Activated CD4-positive, alpha-beta T cell treated with anti-CD3 and anti-CD28 coated beads, Interleukin-2, amount 10 ng/mL, durations not matched to agents 7 days and 5 days (primary cell): Measurements from ENCODE around the gene DCAF4L1. TPM values are rescaled to one million over a fixed set of nuclear protein-coding genes. Genes with fewer than 3 reads are reported as not detected.

Experiments
- CTCF ChIA-PET: fragments of 350-600 bp; sonication (Branson Sonifier 250); formaldehyde crosslinking; loops from one replicate; lab custom pipeline; 2021; ENCODE audit warnings: antibody characterized with exemption; lab: Charles Lee
- POLR2A ChIA-PET: fragments of 350-600 bp; sonication (Branson Sonifier 250); formaldehyde crosslinking; loops from one replicate; lab custom pipeline; 2021; ENCODE audit warnings: antibody characterized with exemption; lab: Charles Lee
- DNase-seq: peaks from one replicate; pipeline ENCODE4 v3.0.0-alpha.2; 2020
- H3K27ac Mint-ChIP-seq: one replicate; pipeline ENCODE4 v1.8.0; 2021; ENCODE audit warnings: mild to moderate bottlenecking, moderate library complexity, mixed read lengths
- H3K27me3 Mint-ChIP-seq: one replicate; pipeline ENCODE4 v1.8.0; 2021; ENCODE audit warnings: mixed read lengths
- H3K36me3 Mint-ChIP-seq: one replicate; pipeline ENCODE4 v1.8.0; 2021; ENCODE audit warnings: low read depth, mixed read lengths
- H3K4me1 Mint-ChIP-seq: one replicate; pipeline ENCODE4 v1.8.0; 2021; ENCODE audit warnings: mixed read lengths
- H3K4me3 Mint-ChIP-seq: one replicate; pipeline ENCODE4 v1.8.0; 2021; ENCODE audit warnings: mild to moderate bottlenecking, moderate library complexity, mixed read lengths
- H3K9me3 Mint-ChIP-seq: one replicate; pipeline ENCODE4 v1.8.0; 2021; ENCODE audit warnings: mixed read lengths
- total RNA-seq, 2 experiments: library from RNA; stranded (reverse); gene quantifications; one replicate each; pipeline ENCODE4 v1.2.3, GENCODE V29; 2021

The DCAF4L1 gene
- total RNA-seq, 2 experiments from 2014 or later = 0.07 to 0.19 TPM

DNA sequence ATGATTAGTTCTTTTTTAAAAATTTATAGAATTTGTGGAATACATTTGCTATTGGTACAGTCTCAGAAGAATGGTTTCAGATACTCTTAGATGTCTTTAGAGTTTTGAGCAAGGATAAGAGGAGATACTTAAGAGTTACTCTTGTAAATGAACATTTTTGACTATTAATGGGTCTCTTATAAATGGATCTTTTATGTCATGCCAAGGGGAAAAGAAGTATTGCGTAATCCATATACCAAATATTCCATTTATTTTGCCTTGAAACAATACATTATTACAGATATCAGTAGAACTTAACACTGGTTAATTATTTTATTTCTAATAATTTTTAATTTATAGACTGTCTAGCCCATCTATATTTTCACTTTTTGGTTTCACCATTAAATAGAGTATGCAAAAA is 17.2 kb upstream of the DCAF4L1 start:
- H3K27me3 Mint-ChIP-seq = no peaks in the 10 kb centered on the region
- peaks cover 13% of the 10 kb centered on the region for H3K36me3 Mint-ChIP-seq
- no peak overlapping the region for H3K27ac Mint-ChIP-seq
- no peaks in the 10 kb centered on the region for H3K4me1 Mint-ChIP-seq
- no peak for DNase-seq
- H3K4me3 Mint-ChIP-seq = no peak overlapping the region
- ChIA-PET CTCF (no interaction called here), POLR2A (no interaction called here)
- peaks cover 12% of the 10 kb centered on the region for H3K9me3 Mint-ChIP-seq

DNA sequence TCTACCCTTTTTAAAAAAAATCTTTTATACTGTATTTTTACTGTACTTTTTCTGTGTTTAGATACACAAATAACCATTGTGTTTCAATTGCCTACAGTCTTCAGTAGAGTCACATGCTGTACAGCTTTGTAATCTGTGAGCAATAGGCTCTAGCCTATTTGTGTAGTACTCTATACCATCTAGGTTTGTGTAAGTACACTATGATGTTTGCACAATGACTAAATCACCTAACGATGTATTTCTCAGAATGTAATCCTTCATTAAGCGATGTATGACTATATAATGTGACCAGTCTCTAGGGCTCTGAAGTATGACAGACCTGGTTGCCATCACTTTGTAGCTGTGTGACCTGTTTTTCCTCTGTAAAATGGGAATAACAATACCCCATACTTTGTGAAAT is 14.2 kb upstream of the DCAF4L1 start:
- ChIA-PET CTCF (interaction anchor here (1.0 kb wide), 1 partner anchor 8 kb away, joined by 3 read pairs; no protein-coding TSS in a partner anchor), POLR2A (no interaction called here)
- Mint-ChIP-seq H3K4me1 (no peaks in the 10 kb centered on the region), H3K4me3 (no peak overlapping the region), H3K27me3 (no peaks in the 10 kb centered on the region), H3K9me3 (peaks cover 18% of the 10 kb centered on the region), H3K36me3 (peaks cover 12% of the 10 kb centered on the region), H3K27ac (no peak overlapping the region)
- DNase-seq = no peak

DNA sequence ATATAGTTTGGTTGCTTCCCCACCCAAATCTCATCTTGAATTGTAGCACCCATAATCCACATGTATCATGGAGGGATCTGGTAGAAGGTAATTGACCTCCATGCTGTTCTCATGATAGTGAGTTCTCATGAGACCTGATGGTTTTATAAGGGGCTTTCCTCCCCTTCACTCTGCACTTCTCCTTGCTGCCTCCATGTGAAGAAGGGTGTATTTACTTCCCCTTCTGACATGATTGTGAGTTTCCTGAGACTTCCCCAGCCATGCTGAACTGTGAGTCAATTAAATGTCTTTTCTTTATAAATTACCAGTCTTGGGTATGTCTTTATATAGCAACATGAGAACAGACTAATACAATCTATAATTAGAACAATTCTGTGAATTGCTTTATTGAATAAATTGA is 11.9 kb upstream of the DCAF4L1 start:
- Mint-ChIP-seq H3K4me1 (no peaks in the 10 kb centered on the region), H3K27ac (no peak overlapping the region), H3K27me3 (no peaks in the 10 kb centered on the region), H3K36me3 (peaks cover 12% of the 10 kb centered on the region), H3K4me3 (no peak overlapping the region), H3K9me3 (peaks cover 18% of the 10 kb centered on the region)
- ChIA-PET POLR2A (no interaction called here), CTCF (no interaction called here)
- DNase-seq = no peak

DNA sequence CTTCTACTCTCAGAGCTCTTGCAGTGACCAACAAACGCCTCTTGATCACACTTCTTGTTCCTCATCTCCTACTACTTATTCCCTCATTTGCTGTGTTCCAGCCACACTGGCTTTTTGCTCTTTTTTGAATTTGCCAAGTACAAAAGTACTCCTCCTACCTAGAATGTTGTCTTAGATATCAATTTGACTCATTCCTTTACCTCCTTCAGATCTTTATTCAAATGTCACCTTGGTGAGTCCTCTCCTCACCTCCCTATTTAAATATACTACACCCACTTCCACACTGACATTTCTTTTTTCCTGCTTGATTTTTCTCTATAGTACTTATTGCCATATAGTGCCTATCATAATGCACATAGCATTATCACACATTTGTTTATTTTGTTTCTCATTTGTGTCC is 6.2 kb upstream of the DCAF4L1 start:
- no peak for DNase-seq
- H3K4me3 Mint-ChIP-seq = no peak overlapping the region
- ChIA-PET POLR2A (no interaction called here), CTCF (no interaction called here)
- no peaks in the 10 kb centered on the region for H3K4me1 Mint-ChIP-seq
- H3K9me3 Mint-ChIP-seq = peaks cover 5% of the 10 kb centered on the region
- no peak overlapping the region for H3K27ac Mint-ChIP-seq
- peaks cover 2% of the 10 kb centered on the region for H3K36me3 Mint-ChIP-seq
- no peaks in the 10 kb centered on the region for H3K27me3 Mint-ChIP-seq

DNA sequence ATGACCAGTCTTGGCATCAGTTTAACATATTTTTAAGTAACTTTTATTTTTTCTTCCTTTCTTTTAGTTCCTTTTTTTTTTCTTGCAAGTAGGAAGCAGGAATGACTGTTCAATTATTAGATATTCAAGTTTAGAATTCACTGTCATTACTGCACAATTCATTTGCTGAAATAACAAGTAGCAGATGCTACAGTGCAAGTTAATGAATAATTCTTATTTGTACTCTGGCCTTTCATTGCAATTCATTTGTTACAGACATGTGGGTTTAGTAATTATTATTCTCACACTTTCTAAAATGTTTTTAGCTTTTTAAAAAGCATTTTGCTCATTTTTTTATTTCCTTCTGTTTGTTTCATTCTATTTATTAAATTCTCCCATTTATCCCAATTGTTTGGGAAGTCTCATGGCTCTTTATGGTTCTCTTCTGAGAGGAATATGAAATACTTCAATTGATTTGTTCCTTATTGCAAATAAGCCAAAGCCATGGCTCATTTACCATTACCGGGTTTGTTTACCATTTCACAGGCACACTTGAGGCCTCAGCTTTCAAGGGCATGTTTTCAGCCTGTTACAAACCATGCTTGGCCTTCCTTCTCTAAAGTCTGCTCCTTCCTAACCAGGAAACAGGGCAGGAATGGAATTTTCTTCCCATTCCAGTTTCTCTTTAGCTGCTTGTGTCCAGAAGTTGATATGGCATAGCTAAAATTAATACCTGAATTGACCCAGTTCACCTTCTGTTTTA is 4.6 kb upstream of the DCAF4L1 start:
- Mint-ChIP-seq H3K4me3 (no peak overlapping the region), H3K36me3 (peaks cover 2% of the 10 kb centered on the region), H3K27me3 (no peaks in the 10 kb centered on the region), H3K27ac (no peak overlapping the region), H3K4me1 (no peaks in the 10 kb centered on the region), H3K9me3 (peaks cover 5% of the 10 kb centered on the region)
- ChIA-PET CTCF (interaction anchor here (0.7 kb wide), 1 partner anchor 177 kb away, joined by 3 read pairs; no protein-coding TSS in a partner anchor), POLR2A (no interaction called here)
- DNase-seq = no peak

DNA sequence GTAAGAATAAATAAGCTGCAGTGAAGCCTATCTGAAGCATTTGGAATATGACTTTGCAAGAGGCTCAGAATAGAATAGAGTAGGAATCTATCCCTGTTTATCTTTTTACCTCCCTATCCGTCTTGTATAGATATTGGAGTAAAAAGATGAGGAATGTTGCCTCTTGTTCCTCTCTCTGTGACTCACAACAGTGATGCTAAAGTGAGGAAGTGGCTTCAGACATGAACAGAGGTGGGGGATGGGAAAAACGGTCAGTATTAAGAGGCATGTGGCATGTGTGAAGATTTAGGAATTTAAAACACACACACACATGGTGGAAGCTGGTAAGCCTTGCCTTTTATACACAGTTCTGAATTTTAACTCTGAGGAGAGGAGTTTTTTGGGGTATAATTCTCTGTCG is 3.8 kb upstream of the DCAF4L1 start:
- POLR2A ChIA-PET = no interaction called here
- H3K36me3 Mint-ChIP-seq = no peaks in the 10 kb centered on the region
- CTCF ChIA-PET = no interaction called here
- no peaks in the 10 kb centered on the region for H3K27me3 Mint-ChIP-seq
- H3K27ac Mint-ChIP-seq = no peak overlapping the region
- no peaks in the 10 kb centered on the region for H3K9me3 Mint-ChIP-seq
- H3K4me3 Mint-ChIP-seq = no peak overlapping the region
- DNase-seq = no peak
- H3K4me1 Mint-ChIP-seq = no peaks in the 10 kb centered on the region

DNA sequence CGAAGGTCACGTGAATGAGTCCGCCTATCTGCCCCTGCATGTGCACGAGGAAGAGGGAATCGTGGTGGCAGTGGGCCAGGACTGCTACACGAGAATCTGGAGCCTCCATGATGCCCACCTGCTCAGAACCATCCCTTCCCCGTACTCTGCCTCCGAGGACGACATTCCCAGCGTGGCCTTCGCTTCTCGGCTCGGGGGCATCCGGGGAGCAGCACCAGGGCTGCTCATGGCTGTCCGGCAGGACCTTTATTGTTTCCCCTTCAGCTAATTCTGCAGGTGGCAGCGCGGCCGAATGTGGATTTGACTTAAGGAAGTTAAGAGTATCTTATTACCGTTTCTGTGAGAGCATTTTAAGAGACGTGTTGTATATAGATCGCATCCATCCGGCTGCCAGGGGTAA is 1.2 kb downstream of the DCAF4L1 start:
- no peaks in the 10 kb centered on the region for H3K27me3 Mint-ChIP-seq
- H3K4me1 Mint-ChIP-seq = peaks cover 4% of the 10 kb centered on the region
- POLR2A ChIA-PET = no interaction called here
- DNase-seq = no peak
- no peaks in the 10 kb centered on the region for H3K9me3 Mint-ChIP-seq
- no peak overlapping the region for H3K27ac Mint-ChIP-seq
- CTCF ChIA-PET = no interaction called here
- H3K4me3 Mint-ChIP-seq = no peak overlapping the region
- H3K36me3 Mint-ChIP-seq = no peaks in the 10 kb centered on the region

DNA sequence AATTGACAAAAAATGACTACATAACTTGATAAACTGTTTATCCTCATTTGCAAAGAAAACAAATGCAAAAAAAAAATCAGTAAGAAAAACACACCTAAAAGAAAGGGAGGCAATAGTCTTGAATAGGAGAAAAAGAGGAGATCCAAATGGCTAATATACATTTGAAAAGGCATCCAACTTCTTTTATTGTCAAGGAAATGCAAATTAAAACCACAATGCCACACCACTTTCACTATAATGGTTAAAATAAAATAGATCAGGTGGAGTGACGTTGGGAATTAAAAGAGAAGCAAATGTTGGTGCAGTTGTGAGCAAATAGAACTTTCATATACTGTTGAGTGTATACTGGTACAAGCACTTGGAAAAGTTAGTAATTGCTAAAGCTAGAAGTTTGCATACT is 3.6 kb downstream of the DCAF4L1 start:
- H3K9me3 Mint-ChIP-seq = no peaks in the 10 kb centered on the region
- H3K27me3 Mint-ChIP-seq = no peaks in the 10 kb centered on the region
- ChIA-PET CTCF (no interaction called here), POLR2A (no interaction called here)
- peaks cover 13% of the 10 kb centered on the region for H3K4me1 Mint-ChIP-seq
- no peak for DNase-seq
- no peaks in the 10 kb centered on the region for H3K36me3 Mint-ChIP-seq
- H3K27ac Mint-ChIP-seq = no peak overlapping the region
- no peak overlapping the region for H3K4me3 Mint-ChIP-seq

DNA sequence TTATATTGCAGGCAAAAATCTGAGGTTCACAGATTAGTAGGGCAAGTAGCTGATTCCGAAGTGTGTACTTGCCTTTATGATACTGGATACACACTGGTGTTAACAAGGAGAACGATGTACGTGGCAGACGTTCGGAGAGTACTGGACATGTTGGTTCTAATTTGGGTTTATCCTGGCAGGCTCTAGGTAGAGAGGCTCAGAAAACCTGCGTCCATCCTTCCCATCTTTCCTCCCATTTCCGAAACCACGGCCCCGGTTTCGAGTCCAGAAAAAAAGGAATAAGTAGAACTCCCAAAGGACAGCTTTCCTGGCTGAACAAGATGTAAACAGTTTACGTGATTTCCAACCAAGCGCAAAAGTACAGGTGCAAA is 8.4 kb downstream of the DCAF4L1 start:
- ChIA-PET POLR2A (no interaction called here), CTCF (interaction anchor here (0.7 to 1.4 kb wide), 3 partner anchors 9 to 230 kb away, joined by 3 to 4 read pairs (median 4); no protein-coding TSS in a partner anchor)
- Mint-ChIP-seq H3K4me1 (peaks cover 28% of the 10 kb centered on the region), H3K27me3 (no peaks in the 10 kb centered on the region), H3K27ac (peak overlapping the region; percentile 90), H3K36me3 (peaks cover 3% of the 10 kb centered on the region), H3K4me3 (peak overlapping the region; percentile 90), H3K9me3 (no peaks in the 10 kb centered on the region)
- peak; percentile 7 for DNase-seq

DNA sequence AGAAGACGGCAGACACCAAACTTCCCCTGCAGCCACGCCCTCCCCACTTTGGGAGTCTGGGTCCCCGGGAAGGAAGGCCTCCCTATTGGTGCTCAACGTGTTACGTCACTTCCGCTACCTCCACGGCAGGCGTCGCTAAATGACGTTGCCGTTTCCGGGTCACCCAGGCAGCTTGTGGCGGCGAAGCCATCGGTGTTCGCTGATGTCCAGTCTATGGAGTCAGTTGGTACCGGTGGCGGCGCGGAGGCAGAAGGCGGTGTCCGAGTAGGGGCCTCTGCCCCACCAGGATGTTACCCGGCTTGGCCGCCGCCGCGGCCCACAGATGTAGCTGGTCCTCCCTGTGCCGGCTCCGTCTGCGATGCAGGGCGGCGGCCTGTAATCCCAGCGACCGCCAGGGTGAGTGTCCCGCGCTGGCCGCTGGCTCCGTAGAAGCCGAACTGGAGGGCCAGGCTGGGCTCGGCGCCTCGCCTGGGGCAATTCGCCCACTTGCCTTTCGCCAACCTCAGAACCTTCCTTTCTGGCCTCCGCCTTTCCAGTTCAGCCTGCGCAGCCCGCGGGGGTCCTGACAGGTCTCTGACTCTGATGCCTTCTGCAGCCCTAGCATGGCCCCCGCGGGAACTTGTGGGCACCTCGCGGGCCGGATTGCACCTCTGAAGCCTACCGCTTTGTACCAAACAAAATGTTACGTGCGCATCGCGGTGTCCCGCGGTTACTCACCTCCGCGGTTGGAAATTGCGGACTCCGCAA is 9.0 kb downstream of the DCAF4L1 start, which contains the start of gene SLC30A9:
Gene SLC30A9, plus strand, starts transcription at position 166 of the 747 bp plus-strand sequence. Its CDS starts 122 bp downstream, at position 288.
- H3K4me1 Mint-ChIP-seq = peaks cover 28% of the 10 kb centered on the region
- no peaks in the 10 kb centered on the region for H3K27me3 Mint-ChIP-seq
- no peaks in the 10 kb centered on the region for H3K9me3 Mint-ChIP-seq
- peak within 1 kb of the TSS; percentile 90 for H3K4me3 Mint-ChIP-seq
- ChIA-PET CTCF (interaction anchor here (1.1 to 1.4 kb wide), 2 partner anchors 8 to 11 kb away, joined by 4 read pairs; no protein-coding TSS in a partner anchor), POLR2A (no interaction called here)
- peaks cover 3% of the 10 kb centered on the region for H3K36me3 Mint-ChIP-seq
- peak within 1 kb of the TSS; percentile 90 for H3K27ac Mint-ChIP-seq
- peak; percentile 96 for DNase-seq

DNA sequence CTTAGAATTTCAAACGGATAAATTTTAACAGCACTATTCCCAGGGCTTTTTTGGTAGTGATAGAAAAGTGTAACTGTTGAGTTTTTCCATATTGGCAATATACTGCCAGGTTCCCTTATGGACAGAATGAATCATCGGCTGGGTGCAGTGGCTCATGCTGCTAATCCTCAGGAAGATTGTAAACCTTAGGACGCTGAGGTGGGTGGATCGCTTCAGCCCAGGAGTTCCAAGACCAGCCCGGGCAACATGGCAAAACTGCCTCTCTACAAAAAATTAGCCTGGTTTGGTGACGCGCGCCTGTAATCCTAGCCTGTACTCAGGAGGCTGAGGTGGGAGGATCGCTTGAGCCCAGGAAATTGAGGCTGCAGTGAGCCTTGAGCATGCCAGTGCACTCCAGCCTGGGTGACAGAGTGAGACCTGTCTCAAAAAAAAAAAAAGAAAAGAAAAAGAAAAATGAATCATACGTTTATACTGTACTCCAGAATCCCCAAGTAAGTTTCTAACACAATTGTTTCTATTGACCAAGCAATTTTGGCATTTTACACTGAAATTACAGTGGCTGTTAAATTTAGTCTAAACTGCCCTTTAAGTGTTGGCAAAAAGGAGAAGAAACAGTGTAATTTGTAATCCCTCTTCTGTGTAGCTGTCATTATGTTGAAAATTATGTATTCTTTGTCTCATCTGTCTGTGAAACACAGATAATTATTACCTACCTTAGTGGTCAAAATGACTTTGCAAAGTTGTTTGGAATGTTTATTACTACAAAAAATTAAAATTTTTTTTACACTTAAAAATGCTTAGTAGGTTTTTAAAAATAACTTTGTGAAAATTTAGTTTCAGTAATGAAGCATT is 10.6 kb downstream of the DCAF4L1 start:
- Mint-ChIP-seq H3K4me1 (peaks cover 29% of the 10 kb centered on the region), H3K4me3 (peak overlapping the region; percentile 90), H3K27me3 (no peaks in the 10 kb centered on the region), H3K27ac (no peak overlapping the region), H3K9me3 (no peaks in the 10 kb centered on the region), H3K36me3 (peaks cover 3% of the 10 kb centered on the region)
- ChIA-PET CTCF (interaction anchor here (0.7 kb wide), 1 partner anchor 59 kb away, joined by 4 read pairs; no protein-coding TSS in a partner anchor), POLR2A (no interaction called here)
- no peak for DNase-seq

DNA sequence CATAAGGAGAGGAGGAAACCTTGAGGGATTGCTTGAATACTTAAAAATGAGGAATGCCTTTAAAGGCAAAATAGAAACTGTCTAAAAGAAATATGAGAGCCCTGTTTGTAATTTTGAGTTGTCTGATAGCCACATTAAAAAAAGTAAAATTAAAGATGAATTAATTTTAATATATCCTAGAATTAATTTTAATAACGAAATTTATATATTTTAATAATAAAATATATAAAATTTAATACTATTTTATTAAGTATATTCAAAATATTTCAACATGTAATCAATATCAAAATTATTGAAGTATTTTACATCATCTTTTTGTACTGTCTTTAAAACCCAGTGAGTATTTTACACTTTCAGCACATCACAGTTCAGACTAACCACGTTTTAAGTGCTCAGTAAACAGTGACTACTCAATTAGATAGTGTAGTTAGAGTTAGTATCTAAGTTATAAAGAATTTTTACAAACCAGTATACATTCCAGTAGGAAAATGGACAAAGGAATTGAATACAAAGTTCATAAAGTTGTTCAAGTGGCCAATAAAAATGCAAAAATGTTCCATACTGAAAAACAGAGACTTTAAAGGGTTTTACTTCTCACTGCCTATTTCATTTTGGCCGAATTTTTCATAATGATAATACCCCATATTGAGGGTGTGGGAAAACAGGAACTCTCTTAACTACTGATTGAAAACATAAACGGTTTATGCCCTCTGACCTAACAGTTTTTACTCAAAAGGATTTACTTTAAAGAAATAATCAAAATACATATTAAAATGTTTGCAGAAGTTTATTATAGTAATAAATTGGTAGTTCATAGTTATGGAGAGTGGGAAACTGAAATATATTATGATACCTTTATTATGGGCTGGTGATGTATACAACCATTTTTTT is 11.7 kb downstream of the DCAF4L1 start:
- DNase-seq = no peak
- no peaks in the 10 kb centered on the region for H3K9me3 Mint-ChIP-seq
- peaks cover 7% of the 10 kb centered on the region for H3K36me3 Mint-ChIP-seq
- ChIA-PET CTCF (no interaction called here), POLR2A (no interaction called here)
- H3K27me3 Mint-ChIP-seq = no peaks in the 10 kb centered on the region
- H3K4me1 Mint-ChIP-seq = peaks cover 29% of the 10 kb centered on the region
- H3K4me3 Mint-ChIP-seq = no peak overlapping the region
- H3K27ac Mint-ChIP-seq = no peak overlapping the region
